ENCODE results near the gene ZGPAT.

- TF ChIP-seq CTCF (IDR thresholded peaks at IDR 0.05): no peak
- TF ChIP-seq POLR2AphosphoS5 (IDR thresholded peaks at IDR 0.05): peak; percentile 67 to 77
Observed at GRCh38 chr20:63686492-63687321, 21.1 kb upstream of the ZGPAT start.
